Endodermal cell (in vitro differentiated cells): ENCODE measurements around the gene DGKA. TPM values are rescaled to one million over a fixed set of nuclear protein-coding genes. Genes with fewer than 3 reads are reported as not detected.
A peak's percentile ranks its signal among the peaks of the same experiment; 100 is the strongest.

Experiments
- DNase-seq: peaks from one replicate; pipeline ENCODE4 v3.0.0-alpha.2; 2017
- H3K27ac ChIP-seq: 2 replicates; pipeline ENCODE4 v1.5.1; 2013; ENCODE audit warnings: mild to moderate bottlenecking, low read depth, low read length, moderate library complexity
- H3K27me3 ChIP-seq: 2 replicates; pipeline ENCODE4 v1.6.1; 2013; ENCODE audit warnings: mild to moderate bottlenecking, low read length, moderate library complexity; ENCODE audit not compliant: insufficient read depth, control insufficient read depth, poor library complexity, severe bottlenecking
- H3K36me3 ChIP-seq: 2 replicates; pipeline ENCODE4 v1.7.0; 2013; ENCODE audit warnings: mild to moderate bottlenecking, low read length, moderate library complexity; ENCODE audit not compliant: control insufficient read depth, insufficient read depth
- H3K4me1 ChIP-seq: one replicate; pipeline ENCODE4 v1.7.0; 2013; ENCODE audit warnings: low read length; ENCODE audit not compliant: control insufficient read depth, insufficient read depth
- H3K4me3 ChIP-seq: 2 replicates; pipeline ENCODE4 v1.5.1; 2013; ENCODE audit warnings: mild to moderate bottlenecking, low read length, moderate library complexity
- H3K9ac ChIP-seq: 2 replicates; pipeline ENCODE4 v1.6.1; 2013; ENCODE audit warnings: mild to moderate bottlenecking, low read length, moderate library complexity; ENCODE audit not compliant: poor library complexity, severe bottlenecking; ENCODE audit errors: extremely low read depth
- H3K9me3 ChIP-seq: 2 replicates; pipeline ENCODE4 v1.6.1; 2013; ENCODE audit warnings: mild to moderate bottlenecking, low read length, moderate library complexity; ENCODE audit not compliant: control insufficient read depth
- H3K27ac Mint-ChIP-seq: 2 replicates; pipeline ENCODE4 v1.8.0; 2020; ENCODE audit warnings: mixed read lengths
- H3K27me3 Mint-ChIP-seq: 2 replicates; pipeline ENCODE4 v1.8.0; 2021; ENCODE audit warnings: mild to moderate bottlenecking, mixed read lengths; ENCODE audit not compliant: insufficient read depth
- H3K36me3 Mint-ChIP-seq: 2 replicates; pipeline ENCODE4 v1.8.0; 2020; ENCODE audit warnings: low read depth, mixed read lengths
- H3K4me1 Mint-ChIP-seq: 2 replicates; pipeline ENCODE4 v1.8.0; 2020; ENCODE audit warnings: mixed read lengths
- H3K4me3 Mint-ChIP-seq: 2 replicates; pipeline ENCODE4 v1.8.0; 2020; ENCODE audit warnings: mild to moderate bottlenecking, moderate library complexity, mixed read lengths
- H3K9me3 Mint-ChIP-seq: 2 replicates; pipeline ENCODE4 v1.8.0; 2020; ENCODE audit warnings: mild to moderate bottlenecking, mixed read lengths
- WGBS, 2 experiments: methylation state at CpG; one replicate each; pipeline versions ENCODE4 v1.1.5 to v1.1.7; 2013; ENCODE audit warnings: missing lambda C conversion rate in 2 of 2, mixed read lengths in 1 of 2; ENCODE audit not compliant: insufficient coverage in 1 of 2, insufficient read length in 1 of 2; 5-methylcytosine and 5-hydroxymethylcytosine counted together
- total RNA-seq, 2 donors: library from RNA; stranded (reverse); fragmentation: NEBNext Ultra II Directional in 1 of 2; extraction: Animal tissue kit (Norgen Biotek cat#: 25700) in 1 of 2; gene quantifications; 2 replicates in 1 of 2; 3 replicates in 1 of 2; pipeline ENCODE4 v1.2.1, GENCODE V29; 2021
- TF ChIP-seq, protein P1 (sequence below): fragments of 200-600 bp; sonication (generic); conservative IDR thresholded peaks from 2 replicates; pipeline ENCODE4 v1.5.0; 2021; ENCODE audit warnings: antibody characterized with exemption, mild to moderate bottlenecking

The DGKA gene
- total RNA-seq, 2 donors from 2014 or later = 10.2 to 11.1 TPM

DNA sequence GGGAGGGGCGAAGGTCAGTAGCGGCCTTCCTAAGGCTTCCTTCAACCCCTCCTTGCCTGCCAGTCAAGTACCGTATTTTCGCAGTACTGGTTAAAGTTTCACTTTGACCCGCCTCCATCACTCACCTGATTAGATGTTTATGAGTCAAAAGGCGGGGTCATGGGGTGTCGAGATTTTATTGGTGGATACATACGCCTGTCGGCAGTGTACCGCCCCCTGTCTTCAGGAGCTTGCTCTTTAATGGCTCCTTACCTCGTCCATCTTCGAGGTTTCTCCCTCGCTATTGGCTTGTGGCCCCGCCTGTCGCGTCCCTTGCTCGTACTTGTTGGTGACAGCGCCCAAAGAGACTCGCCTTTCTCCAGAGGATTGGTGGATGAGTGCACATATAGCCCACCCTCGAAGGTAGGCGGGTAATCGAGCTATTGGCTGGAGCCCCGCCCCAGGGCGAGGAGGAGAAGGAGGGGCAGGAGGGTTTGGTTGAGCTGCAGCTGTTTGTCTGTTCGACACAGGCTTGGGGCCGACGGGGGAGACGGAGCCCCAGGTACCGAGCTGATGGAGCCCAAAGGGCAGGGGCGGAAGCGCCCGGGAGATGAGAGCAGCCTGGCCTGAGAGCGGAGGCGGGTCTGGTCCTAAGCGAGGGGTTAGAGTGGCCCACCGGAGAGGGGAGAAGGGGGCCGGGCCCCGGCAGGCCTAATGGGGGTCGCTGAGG, 42.8 kb downstream of the DGKA start, which contains the start of gene RAB5B:
RAB5B (plus strand) TSS at position 480 of the 709 bp plus-strand sequence. CDS start 12,883 bp downstream, outside the sequence.
- Mint-ChIP-seq H3K4me1 (peaks cover 21% of the 10 kb centered on the region), H3K27me3 (no peaks in the 10 kb centered on the region), H3K4me3 (no peak within 1 kb of the TSS), H3K36me3 (peaks cover 49% of the 10 kb centered on the region), H3K27ac (no peak within 1 kb of the TSS), H3K9me3 (no peaks in the 10 kb centered on the region)
- peak within 1 kb of the TSS; percentile 87 for H3K9ac ChIP-seq
- H3K36me3 ChIP-seq = peaks cover 66% of the 10 kb centered on the region
- no peaks in the 10 kb centered on the region for H3K9me3 ChIP-seq
- H3K4me1 ChIP-seq = peaks cover 2% of the 10 kb centered on the region
- 0 to 1% methylated on average over 12 to 39 of the region's 39 CpGs for WGBS, 2 experiments
- H3K27ac ChIP-seq = peak within 1 kb of the TSS; percentile 81
- H3K27me3 ChIP-seq = no peaks in the 10 kb centered on the region
- TF ChIP-seq, protein P1, sequence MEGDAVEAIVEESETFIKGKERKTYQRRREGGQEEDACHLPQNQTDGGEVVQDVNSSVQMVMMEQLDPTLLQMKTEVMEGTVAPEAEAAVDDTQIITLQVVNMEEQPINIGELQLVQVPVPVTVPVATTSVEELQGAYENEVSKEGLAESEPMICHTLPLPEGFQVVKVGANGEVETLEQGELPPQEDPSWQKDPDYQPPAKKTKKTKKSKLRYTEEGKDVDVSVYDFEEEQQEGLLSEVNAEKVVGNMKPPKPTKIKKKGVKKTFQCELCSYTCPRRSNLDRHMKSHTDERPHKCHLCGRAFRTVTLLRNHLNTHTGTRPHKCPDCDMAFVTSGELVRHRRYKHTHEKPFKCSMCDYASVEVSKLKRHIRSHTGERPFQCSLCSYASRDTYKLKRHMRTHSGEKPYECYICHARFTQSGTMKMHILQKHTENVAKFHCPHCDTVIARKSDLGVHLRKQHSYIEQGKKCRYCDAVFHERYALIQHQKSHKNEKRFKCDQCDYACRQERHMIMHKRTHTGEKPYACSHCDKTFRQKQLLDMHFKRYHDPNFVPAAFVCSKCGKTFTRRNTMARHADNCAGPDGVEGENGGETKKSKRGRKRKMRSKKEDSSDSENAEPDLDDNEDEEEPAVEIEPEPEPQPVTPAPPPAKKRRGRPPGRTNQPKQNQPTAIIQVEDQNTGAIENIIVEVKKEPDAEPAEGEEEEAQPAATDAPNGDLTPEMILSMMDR = no peak
- peak within 1 kb of the TSS; percentile 90 for H3K4me3 ChIP-seq
- DNase-seq = peak; percentile 100

DNA sequence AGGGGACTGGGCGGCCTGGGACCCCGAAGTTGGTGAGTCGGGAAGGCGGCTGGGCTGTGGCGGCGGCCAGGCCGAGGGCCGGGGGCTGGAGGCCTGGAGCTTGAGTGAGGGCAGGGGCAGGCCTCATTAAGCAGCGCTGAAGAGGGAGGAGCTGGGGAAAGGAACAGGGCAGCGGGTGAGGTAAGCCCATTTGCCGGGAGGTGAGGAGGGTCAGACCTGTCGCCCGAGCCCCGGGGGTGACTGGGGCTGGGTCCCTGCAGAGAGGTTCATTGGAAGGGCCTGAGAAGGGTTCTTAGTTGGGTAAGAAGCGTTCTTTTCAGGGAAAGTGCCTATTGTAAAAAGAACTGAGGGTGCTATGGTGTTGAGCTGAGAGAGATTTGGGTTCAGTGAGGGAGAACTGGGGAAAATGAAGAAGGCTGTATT, 43.4 kb downstream of the DGKA start:
- H3K4me1 Mint-ChIP-seq = peaks cover 19% of the 10 kb centered on the region
- WGBS, 2 experiments = 0% methylated on average over 2 to 15 of the region's 15 CpGs
- no peaks in the 10 kb centered on the region for H3K9me3 ChIP-seq
- no peak overlapping the region for H3K4me3 Mint-ChIP-seq
- H3K27ac Mint-ChIP-seq = no peak overlapping the region
- H3K27me3 ChIP-seq = no peaks in the 10 kb centered on the region
- H3K36me3 ChIP-seq = peaks cover 66% of the 10 kb centered on the region
- H3K27ac ChIP-seq = peak overlapping the region; percentile 81
- H3K27me3 Mint-ChIP-seq = no peaks in the 10 kb centered on the region
- DNase-seq = peak; percentile 88
- H3K9ac ChIP-seq = peak overlapping the region; percentile 87
- H3K4me1 ChIP-seq = no peaks in the 10 kb centered on the region
- TF ChIP-seq, protein P1 = no peak
- H3K36me3 Mint-ChIP-seq = peaks cover 53% of the 10 kb centered on the region
- no peaks in the 10 kb centered on the region for H3K9me3 Mint-ChIP-seq
- peak overlapping the region; percentile 86 for H3K4me3 ChIP-seq

DNA sequence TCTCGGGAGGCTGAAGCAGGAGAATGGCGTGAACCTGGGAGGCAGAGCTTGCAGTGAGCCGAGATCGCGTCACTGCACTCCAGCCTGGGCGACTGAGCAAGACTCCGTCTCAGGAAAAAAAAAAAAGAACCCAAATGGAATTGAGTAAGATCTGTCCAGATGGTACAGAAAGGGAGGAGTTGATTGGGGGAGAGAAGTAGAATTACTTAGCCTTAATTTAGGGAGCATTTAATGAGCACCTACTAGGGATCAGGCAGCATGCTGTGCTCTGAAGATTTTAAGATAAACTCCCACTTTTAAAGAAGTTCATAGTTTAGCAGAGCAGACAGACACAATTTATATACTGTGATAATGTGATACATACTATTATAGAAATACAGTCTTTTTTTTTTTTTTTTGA, 47.4 kb downstream of the DGKA start:
- H3K27ac Mint-ChIP-seq = no peak overlapping the region
- DNase-seq = no peak
- Histone ChIP-seq H3K9ac (no peak overlapping the region), H3K27me3 (no peaks in the 10 kb centered on the region), H3K27ac (no peak overlapping the region), H3K9me3 (no peaks in the 10 kb centered on the region), H3K4me3 (no peak overlapping the region), H3K36me3 (peaks cover 64% of the 10 kb centered on the region), H3K4me1 (no peaks in the 10 kb centered on the region)
- H3K4me1 Mint-ChIP-seq = peaks cover 15% of the 10 kb centered on the region
- no peak overlapping the region for H3K4me3 Mint-ChIP-seq
- peaks cover 64% of the 10 kb centered on the region for H3K36me3 Mint-ChIP-seq
- 93 to 95% methylated on average over 6 to 7 of the region's 7 CpGs for WGBS, 2 experiments
- no peaks in the 10 kb centered on the region for H3K9me3 Mint-ChIP-seq
- TF ChIP-seq, protein P1 = no peak
- H3K27me3 Mint-ChIP-seq = no peaks in the 10 kb centered on the region
